ENCODE data around the gene USP21. TPM values are rescaled to one million over a fixed set of nuclear protein-coding genes. Genes with fewer than 3 reads are reported as not detected.

Gene USP21
- total and polyA plus RNA-seq, 2 of the 13 experiments (the other 11 are each of a cell fraction or from before 2014, with no cell fraction given) = 10.1 to 33.1 TPM

DNA sequence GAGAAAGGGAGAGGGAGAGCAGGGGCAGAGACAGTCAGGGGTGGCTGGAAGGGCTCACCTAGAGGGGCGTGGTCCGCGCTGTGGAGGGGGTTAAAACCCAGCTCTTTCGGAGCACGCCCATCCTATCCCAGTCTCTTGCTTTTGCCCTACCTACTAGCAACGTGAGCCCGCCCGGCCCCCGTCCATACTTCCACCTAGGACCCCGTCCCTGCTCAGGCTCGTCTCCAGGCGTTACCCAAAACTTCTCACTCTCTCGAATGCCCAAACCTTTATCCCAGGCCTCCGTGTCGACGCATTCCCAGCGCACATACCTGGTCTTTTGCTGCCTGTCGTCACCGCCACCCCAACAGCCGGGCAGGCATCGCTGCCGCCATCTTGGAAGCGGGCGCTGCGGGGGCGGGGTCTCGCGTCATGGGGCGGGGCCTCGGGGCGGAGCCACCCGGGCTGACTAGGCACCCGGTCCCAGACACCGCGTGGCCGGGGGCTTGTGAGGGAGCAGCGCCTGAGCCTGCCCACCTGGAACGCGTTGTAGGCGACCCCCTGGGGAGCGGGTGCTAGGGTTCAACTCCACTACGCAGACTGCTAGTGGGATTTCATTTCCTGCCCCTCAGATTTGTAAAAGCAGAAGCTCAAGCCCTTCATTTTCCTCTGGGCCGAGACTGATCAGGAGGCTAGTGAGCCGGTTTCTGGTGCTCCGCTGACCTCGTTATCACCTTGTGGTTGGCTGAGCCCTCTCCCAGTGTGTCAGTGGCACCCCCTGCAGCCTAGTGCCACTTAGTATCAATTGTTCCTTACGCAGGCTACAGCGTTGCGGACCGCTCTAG, 18.0 kb downstream of the USP21 start, which contains the start of gene B4GALT3 (continued):
- TF ChIP-seq, protein P1, sequence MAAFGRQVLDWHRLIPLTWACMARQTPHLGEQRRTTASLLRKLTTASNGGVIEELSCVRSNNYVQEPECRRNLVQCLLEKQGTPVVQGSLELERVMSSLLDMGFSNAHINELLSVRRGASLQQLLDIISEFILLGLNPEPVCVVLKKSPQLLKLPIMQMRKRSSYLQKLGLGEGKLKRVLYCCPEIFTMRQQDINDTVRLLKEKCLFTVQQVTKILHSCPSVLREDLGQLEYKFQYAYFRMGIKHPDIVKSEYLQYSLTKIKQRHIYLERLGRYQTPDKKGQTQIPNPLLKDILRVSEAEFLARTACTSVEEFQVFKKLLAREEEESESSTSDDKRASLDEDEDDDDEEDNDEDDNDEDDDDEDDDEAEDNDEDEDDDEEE (CRISPR knock-in tag; IDR thresholded peaks at IDR 0.05) = no peak
- TF ChIP-seq, protein P2, sequence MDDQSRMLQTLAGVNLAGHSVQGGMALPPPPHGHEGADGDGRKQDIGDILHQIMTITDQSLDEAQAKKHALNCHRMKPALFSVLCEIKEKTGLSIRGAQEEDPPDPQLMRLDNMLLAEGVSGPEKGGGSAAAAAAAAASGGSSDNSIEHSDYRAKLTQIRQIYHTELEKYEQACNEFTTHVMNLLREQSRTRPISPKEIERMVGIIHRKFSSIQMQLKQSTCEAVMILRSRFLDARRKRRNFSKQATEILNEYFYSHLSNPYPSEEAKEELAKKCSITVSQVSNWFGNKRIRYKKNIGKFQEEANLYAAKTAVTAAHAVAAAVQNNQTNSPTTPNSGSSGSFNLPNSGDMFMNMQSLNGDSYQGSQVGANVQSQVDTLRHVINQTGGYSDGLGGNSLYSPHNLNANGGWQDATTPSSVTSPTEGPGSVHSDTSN (CRISPR knock-in tag; IDR thresholded peaks at IDR 0.05; ENCODE audit: borderline replicate concordance) = no peak
- TF ChIP-seq, protein P3, sequence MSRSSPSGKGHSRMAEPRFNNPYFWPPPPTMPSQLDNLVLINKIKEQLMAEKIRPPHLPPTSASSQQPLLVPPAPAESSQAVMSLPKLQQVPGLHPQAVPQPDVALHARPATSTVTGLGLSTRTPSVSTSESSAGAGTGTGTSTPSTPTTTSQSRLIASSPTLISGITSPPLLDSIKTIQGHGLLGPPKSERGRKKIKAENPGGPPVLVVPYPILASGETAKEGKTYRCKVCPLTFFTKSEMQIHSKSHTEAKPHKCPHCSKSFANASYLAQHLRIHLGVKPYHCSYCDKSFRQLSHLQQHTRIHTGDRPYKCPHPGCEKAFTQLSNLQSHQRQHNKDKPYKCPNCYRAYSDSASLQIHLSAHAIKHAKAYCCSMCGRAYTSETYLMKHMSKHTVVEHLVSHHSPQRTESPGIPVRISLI (CRISPR knock-in tag; IDR thresholded peaks at IDR 0.05; ENCODE audit: borderline replicate concordance) = peak; percentile 45; the same call in 1 of the 2 replicates
- TF ChIP-seq, protein P4, sequence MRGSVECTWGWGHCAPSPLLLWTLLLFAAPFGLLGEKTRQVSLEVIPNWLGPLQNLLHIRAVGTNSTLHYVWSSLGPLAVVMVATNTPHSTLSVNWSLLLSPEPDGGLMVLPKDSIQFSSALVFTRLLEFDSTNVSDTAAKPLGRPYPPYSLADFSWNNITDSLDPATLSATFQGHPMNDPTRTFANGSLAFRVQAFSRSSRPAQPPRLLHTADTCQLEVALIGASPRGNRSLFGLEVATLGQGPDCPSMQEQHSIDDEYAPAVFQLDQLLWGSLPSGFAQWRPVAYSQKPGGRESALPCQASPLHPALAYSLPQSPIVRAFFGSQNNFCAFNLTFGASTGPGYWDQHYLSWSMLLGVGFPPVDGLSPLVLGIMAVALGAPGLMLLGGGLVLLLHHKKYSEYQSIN (CRISPR knock-in tag; IDR thresholded peaks at IDR 0.05; ENCODE audit: borderline replicate concordance) = no peak
- 0 out of 2 replicates have a peak, but pooled peaks have one; percentile 52 for TF ChIP-seq ZNF749 (CRISPR knock-in tag; IDR thresholded peaks at IDR 0.05; ENCODE audit: borderline replicate concordance)
- TF ChIP-seq ZSCAN9 (CRISPR knock-in tag; IDR thresholded peaks at IDR 0.05; ENCODE audit: borderline replicate concordance) = peak; percentile 78; the same call in 1 of the 2 replicates
- TF ChIP-seq, protein P5, sequence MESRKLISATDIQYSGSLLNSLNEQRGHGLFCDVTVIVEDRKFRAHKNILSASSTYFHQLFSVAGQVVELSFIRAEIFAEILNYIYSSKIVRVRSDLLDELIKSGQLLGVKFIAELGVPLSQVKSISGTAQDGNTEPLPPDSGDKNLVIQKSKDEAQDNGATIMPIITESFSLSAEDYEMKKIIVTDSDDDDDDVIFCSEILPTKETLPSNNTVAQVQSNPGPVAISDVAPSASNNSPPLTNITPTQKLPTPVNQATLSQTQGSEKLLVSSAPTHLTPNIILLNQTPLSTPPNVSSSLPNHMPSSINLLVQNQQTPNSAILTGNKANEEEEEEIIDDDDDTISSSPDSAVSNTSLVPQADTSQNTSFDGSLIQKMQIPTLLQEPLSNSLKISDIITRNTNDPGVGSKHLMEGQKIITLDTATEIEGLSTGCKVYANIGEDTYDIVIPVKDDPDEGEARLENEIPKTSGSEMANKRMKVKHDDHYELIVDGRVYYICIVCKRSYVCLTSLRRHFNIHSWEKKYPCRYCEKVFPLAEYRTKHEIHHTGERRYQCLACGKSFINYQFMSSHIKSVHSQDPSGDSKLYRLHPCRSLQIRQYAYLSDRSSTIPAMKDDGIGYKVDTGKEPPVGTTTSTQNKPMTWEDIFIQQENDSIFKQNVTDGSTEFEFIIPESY (CRISPR knock-in tag; IDR thresholded peaks at IDR 0.05) = no peak; the same call in 1 of the 2 replicates
- TF ChIP-seq DMAP1 (CRISPR knock-in tag; IDR thresholded peaks at IDR 0.05) = peak; percentile 98
- TF ChIP-seq, protein P6, sequence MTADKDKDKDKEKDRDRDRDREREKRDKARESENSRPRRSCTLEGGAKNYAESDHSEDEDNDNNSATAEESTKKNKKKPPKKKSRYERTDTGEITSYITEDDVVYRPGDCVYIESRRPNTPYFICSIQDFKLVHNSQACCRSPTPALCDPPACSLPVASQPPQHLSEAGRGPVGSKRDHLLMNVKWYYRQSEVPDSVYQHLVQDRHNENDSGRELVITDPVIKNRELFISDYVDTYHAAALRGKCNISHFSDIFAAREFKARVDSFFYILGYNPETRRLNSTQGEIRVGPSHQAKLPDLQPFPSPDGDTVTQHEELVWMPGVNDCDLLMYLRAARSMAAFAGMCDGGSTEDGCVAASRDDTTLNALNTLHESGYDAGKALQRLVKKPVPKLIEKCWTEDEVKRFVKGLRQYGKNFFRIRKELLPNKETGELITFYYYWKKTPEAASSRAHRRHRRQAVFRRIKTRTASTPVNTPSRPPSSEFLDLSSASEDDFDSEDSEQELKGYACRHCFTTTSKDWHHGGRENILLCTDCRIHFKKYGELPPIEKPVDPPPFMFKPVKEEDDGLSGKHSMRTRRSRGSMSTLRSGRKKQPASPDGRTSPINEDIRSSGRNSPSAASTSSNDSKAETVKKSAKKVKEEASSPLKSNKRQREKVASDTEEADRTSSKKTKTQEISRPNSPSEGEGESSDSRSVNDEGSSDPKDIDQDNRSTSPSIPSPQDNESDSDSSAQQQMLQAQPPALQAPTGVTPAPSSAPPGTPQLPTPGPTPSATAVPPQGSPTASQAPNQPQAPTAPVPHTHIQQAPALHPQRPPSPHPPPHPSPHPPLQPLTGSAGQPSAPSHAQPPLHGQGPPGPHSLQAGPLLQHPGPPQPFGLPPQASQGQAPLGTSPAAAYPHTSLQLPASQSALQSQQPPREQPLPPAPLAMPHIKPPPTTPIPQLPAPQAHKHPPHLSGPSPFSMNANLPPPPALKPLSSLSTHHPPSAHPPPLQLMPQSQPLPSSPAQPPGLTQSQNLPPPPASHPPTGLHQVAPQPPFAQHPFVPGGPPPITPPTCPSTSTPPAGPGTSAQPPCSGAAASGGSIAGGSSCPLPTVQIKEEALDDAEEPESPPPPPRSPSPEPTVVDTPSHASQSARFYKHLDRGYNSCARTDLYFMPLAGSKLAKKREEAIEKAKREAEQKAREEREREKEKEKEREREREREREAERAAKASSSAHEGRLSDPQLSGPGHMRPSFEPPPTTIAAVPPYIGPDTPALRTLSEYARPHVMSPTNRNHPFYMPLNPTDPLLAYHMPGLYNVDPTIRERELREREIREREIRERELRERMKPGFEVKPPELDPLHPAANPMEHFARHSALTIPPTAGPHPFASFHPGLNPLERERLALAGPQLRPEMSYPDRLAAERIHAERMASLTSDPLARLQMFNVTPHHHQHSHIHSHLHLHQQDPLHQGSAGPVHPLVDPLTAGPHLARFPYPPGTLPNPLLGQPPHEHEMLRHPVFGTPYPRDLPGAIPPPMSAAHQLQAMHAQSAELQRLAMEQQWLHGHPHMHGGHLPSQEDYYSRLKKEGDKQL (CRISPR knock-in tag; IDR thresholded peaks at IDR 0.05; ENCODE audit: low read depth) = no peak
- no peak for TF ChIP-seq IKZF1 (IDR thresholded peaks at IDR 0.05)
- peak; percentile 67; the same call in 1 of the 2 replicates for TF ChIP-seq KDM4B (CRISPR knock-in tag; IDR thresholded peaks at IDR 0.05)
- TF ChIP-seq ZC3H4 (CRISPR knock-in tag; IDR thresholded peaks at IDR 0.05; ENCODE audit: borderline replicate concordance) = peak; percentile 69; the same call in 1 of the 2 replicates
- 0 out of 2 replicates have a peak, but pooled peaks have one; percentile 22 for TF ChIP-seq KLF12 (CRISPR knock-in tag; IDR thresholded peaks at IDR 0.05; ENCODE audit: borderline replicate concordance)
- peak; percentile 91 for TF ChIP-seq ZNF510 (CRISPR knock-in tag; IDR thresholded peaks at IDR 0.05; ENCODE audit: low read depth)
- TF ChIP-seq ZNF724P (CRISPR knock-in tag; IDR thresholded peaks at IDR 0.05; ENCODE audit: borderline replicate concordance) = no peak
- no peak for TF ChIP-seq ZNF451 (CRISPR knock-in tag; IDR thresholded peaks at IDR 0.05)
